ENCODE results near the gene LRRN2. TPM values are rescaled to one million over a fixed set of nuclear protein-coding genes. Genes with fewer than 3 reads are reported as not detected.

LRRN2 gene
- total RNA-seq, 1 donor: under 0.01 TPM

- no peak for DNase-seq (ENCODE audit: low read depth)
- H3K4me3 ChIP-seq (ENCODE audit: low read depth, low read length): no peak overlapping the region
- no peak for TF ChIP-seq CTCF (IDR thresholded peaks at IDR 0.05; ENCODE audit: insufficient read depth, low read depth, low read length)
Observed at GRCh38 chr1:204702552-204703267, 17.2 kb upstream of the LRRN2 start.

- no peak overlapping the region for H3K4me3 ChIP-seq (ENCODE audit: low read depth, low read length)
- no peak for DNase-seq (ENCODE audit: low read depth)
- no peak for TF ChIP-seq CTCF (IDR thresholded peaks at IDR 0.05; ENCODE audit: insufficient read depth, low read depth, low read length)
Observed at GRCh38 chr1:204701229-204701628, 15.7 kb upstream of the LRRN2 start.

DNA sequence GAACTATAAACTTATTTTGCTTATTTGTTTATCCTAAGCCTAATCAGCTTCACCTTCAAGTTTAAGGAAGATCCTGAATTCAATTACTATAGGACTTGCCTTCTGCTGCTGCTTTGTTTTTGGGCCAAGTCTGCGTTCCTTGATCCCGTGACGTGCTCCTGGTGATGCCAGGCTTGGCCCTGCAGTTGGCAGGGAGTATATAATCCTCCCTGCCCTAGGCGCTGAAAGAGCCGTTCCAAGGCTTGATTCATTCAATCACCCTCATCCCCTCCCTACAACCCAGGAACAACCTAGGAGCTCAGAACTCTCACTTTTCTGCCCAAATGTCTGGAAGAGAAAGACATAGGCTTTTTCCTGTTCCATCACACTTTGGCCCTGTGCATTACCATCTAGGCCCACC is 12.4 kb upstream of the LRRN2 start:
- TF ChIP-seq CTCF (IDR thresholded peaks at IDR 0.05; ENCODE audit: insufficient read depth, low read depth, low read length): no peak
- no peak for DNase-seq (ENCODE audit: low read depth)
- no peak overlapping the region for H3K4me3 ChIP-seq (ENCODE audit: low read depth, low read length)

- TF ChIP-seq CTCF (IDR thresholded peaks at IDR 0.05; ENCODE audit: insufficient read depth, low read depth, low read length): no peak
- H3K4me3 ChIP-seq (ENCODE audit: low read depth, low read length): no peak overlapping the region
- no peak for DNase-seq (ENCODE audit: low read depth)
Observed at GRCh38 chr1:204696606-204697005, 11.1 kb upstream of the LRRN2 start.

DNA sequence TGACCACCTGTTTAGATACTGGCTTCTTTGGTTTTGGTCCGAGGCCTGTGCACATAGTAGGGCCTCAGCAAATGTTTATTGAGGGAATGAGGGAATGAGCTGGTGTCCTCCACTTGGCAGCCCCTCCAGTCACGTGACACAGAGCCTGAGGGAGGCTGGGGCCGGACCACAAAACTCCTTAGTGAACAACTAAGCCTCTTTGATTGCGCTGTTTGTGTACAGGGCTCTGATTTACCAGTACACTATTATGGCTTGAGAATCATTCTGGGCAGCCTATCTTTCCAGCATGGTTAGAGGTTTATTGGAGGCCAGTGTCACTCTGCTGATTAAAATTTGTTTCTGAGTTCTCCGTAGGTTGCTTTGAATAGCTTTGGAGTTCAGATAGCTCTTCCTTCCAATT is 10.2 kb upstream of the LRRN2 start:
- TF ChIP-seq CTCF (IDR thresholded peaks at IDR 0.05; ENCODE audit: insufficient read depth, low read depth, low read length): no peak
- DNase-seq (ENCODE audit: low read depth): no peak
- no peak overlapping the region for H3K4me3 ChIP-seq (ENCODE audit: low read depth, low read length)

DNA sequence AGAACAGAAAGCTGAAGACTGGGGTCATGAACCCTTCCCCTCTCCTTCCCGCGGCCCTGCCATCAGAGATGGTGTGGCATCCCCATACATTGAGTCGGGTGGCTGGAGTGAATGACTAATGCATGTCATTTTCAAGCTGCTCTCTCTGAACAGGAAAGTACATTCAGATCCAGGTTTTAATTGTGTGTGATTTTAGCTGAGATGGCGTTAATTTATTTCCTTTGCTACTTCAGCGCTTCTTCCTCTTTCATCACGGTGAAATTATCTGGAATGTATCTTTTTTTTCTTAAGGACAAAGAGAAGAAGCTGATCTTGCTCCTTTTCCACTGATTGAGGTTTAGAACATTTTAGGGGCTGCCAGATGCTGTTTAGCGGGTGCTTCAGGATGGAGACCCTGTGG is 8.6 kb upstream of the LRRN2 start:
- no peak overlapping the region for H3K4me3 ChIP-seq (ENCODE audit: low read depth, low read length)
- DNase-seq (ENCODE audit: low read depth): no peak
- TF ChIP-seq CTCF (IDR thresholded peaks at IDR 0.05; ENCODE audit: insufficient read depth, low read depth, low read length): no peak

GRCh38 chr1:204692841-204693356 is 7.4 kb upstream of the LRRN2 start:
- no peak for TF ChIP-seq CTCF (IDR thresholded peaks at IDR 0.05; ENCODE audit: insufficient read depth, low read depth, low read length)
- H3K4me3 ChIP-seq (ENCODE audit: low read depth, low read length): no peak overlapping the region
- DNase-seq (ENCODE audit: low read depth): no peak
